GM21717 (cell line): Measurements from ENCODE around the gene DCAF4L1.
A peak's percentile ranks its signal among the peaks of the same experiment; 100 is the strongest.

Source experiments
- ATAC-seq: cut with Tn5 transposase; IDR thresholded peaks from one replicate; pipeline ENCODE4 v1.9.1; 2021; ENCODE audit warnings: mild to moderate bottlenecking, moderate library complexity; ENCODE audit not compliant: unreplicated experiment

DCAF4L1 gene

DNA sequence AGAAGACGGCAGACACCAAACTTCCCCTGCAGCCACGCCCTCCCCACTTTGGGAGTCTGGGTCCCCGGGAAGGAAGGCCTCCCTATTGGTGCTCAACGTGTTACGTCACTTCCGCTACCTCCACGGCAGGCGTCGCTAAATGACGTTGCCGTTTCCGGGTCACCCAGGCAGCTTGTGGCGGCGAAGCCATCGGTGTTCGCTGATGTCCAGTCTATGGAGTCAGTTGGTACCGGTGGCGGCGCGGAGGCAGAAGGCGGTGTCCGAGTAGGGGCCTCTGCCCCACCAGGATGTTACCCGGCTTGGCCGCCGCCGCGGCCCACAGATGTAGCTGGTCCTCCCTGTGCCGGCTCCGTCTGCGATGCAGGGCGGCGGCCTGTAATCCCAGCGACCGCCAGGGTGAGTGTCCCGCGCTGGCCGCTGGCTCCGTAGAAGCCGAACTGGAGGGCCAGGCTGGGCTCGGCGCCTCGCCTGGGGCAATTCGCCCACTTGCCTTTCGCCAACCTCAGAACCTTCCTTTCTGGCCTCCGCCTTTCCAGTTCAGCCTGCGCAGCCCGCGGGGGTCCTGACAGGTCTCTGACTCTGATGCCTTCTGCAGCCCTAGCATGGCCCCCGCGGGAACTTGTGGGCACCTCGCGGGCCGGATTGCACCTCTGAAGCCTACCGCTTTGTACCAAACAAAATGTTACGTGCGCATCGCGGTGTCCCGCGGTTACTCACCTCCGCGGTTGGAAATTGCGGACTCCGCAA, 9.0 kb downstream of the DCAF4L1 start, which contains the start of gene SLC30A9:
SLC30A9 (plus strand) TSS at position 166 of the 747 bp plus-strand sequence; CDS start at position 288, 122 bp downstream.
- peak; percentile 100 for ATAC-seq

- no peak for ATAC-seq
Measured at GRCh38 chr4:41991916-41992767, 10.6 kb downstream of the DCAF4L1 start.

DNA sequence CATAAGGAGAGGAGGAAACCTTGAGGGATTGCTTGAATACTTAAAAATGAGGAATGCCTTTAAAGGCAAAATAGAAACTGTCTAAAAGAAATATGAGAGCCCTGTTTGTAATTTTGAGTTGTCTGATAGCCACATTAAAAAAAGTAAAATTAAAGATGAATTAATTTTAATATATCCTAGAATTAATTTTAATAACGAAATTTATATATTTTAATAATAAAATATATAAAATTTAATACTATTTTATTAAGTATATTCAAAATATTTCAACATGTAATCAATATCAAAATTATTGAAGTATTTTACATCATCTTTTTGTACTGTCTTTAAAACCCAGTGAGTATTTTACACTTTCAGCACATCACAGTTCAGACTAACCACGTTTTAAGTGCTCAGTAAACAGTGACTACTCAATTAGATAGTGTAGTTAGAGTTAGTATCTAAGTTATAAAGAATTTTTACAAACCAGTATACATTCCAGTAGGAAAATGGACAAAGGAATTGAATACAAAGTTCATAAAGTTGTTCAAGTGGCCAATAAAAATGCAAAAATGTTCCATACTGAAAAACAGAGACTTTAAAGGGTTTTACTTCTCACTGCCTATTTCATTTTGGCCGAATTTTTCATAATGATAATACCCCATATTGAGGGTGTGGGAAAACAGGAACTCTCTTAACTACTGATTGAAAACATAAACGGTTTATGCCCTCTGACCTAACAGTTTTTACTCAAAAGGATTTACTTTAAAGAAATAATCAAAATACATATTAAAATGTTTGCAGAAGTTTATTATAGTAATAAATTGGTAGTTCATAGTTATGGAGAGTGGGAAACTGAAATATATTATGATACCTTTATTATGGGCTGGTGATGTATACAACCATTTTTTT, 11.7 kb downstream of the DCAF4L1 start:
- no peak for ATAC-seq

DNA sequence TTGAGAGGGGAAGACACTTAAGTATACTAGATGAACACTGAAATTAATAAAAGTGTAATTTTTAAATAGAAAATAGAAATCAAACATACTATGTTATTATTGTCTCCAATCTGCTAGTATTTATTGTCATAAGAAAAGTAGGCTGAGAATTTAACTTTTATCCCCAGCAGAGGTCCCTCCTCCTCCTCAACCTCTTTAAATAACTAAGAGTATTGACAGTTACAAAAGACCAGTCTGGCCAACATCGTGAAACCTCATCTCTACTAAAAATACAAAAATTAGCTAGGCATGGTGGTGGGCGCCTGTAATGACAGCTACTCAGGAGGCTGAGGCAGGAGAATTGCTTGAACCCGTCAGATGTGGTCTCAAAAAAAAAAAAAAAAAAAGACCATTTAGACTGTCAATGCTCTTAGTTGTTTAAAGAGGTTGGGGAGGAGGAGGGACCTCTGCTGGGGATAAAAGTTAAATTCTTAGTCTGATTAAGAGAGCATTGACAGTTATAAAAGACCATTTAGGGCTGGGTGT, 13.0 kb downstream of the DCAF4L1 start:
- ATAC-seq, result no peak

- no peak for ATAC-seq
Measured at GRCh38 chr4:41998019-41998418, 16.5 kb downstream of the DCAF4L1 start.

GRCh38 chr4:41999321-41999720, 17.8 kb downstream of the DCAF4L1 start:
- ATAC-seq, result no peak

GRCh38 chr4:42008011-42008786, 26.6 kb downstream of the DCAF4L1 start:
- ATAC-seq, result no peak

- no peak for ATAC-seq
Measured at GRCh38 chr4:42015438-42015837, 33.9 kb downstream of the DCAF4L1 start.

- ATAC-seq, result no peak
Measured at GRCh38 chr4:42018451-42018850, 36.9 kb downstream of the DCAF4L1 start.
